HG03175 (cell line): Measurements from ENCODE around the gene NEDD8.
"Not testable (repeated sequence)": the region's sequence is repeated elsewhere in the genome, so short reads cannot be mapped to it uniquely, and the experiment has no call there.

Source experiments
- ATAC-seq: cut with Tn5 transposase; IDR thresholded peaks from one replicate; pipeline ENCODE4 v1.9.1; 2021; ENCODE audit warnings: mild to moderate bottlenecking, moderate library complexity; ENCODE audit not compliant: unreplicated experiment

NEDD8 gene

DNA sequence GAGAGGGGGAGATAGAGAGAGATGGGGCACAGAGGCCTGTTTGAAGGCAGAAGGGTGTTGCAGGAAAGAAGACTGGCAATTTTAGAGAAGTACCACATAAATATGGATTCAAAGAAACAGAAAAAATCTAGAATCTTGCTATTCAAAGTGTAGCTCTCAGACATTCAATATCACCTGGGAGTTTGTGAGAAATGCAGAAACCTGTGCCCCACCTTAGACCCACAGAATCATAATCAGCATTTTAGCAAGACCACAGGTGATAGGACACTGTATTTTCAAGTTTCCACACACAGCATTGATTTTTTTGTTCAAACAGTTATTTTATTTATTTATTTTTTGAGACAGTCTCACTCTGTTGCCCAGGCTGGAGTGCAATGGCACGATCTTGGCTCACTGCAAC, 3.3 kb downstream of the NEDD8 start:
- ATAC-seq, result no peak

DNA sequence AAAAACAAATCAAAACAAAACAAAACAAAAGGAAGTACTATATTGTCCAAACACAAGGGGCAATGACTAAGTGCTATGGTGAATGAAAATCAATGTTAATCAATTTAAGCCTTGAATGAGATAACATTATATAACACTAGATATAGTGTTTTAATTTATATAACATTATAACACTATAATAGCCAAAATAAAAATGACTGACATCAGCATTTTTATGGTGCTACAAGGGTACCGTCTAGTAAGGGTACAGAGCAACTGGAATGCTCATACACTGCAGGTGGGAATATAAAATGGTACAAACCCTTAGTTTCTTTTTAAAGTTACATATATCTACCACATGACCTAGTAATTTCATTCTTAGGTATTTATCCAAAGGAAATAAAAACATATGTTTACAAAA, 5.7 kb downstream of the NEDD8 start:
- ATAC-seq, result no peak

DNA sequence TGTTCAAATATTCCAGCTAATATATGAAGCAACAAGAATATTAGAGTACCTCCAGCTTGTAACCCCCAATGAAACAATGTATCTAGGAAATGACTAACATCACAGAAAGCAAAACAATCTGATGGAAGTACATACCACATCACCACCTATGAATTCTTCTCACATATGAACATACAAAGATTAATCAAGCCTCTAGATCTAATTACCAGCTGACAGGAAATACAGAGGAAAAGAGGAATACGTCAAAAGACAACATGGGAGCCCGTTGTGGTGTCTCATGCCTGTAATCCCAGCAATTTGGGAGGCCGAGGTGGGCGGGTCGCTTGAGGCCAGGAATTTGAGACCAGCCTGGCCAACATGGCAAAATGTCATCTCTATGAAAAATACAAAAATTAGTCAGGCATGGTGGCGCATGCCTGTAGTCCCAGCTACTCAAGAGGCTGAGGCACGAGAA, 7.5 kb downstream of the NEDD8 start:
- ATAC-seq, result no peak

DNA sequence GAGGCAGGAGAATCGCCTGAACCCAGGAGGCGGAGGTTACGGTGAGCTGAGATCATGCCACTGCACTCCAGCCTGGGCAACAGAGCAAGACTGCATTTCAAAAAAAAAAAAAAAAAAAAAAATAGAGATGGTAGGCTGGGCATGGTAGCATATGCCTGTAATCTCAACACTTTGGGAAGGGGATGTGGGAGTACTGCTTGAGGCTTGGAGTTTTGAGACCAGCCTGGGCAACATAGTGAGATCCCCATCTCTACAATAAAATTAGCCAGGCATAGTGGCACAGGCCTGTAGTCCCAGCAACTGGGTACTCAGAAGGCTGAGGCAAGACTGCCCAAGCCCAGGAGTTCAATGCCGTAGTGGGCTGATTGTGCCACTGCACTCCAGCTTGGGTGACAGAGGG, 9.2 kb downstream of the NEDD8 start:
- ATAC-seq, result not testable (repeated sequence)

DNA sequence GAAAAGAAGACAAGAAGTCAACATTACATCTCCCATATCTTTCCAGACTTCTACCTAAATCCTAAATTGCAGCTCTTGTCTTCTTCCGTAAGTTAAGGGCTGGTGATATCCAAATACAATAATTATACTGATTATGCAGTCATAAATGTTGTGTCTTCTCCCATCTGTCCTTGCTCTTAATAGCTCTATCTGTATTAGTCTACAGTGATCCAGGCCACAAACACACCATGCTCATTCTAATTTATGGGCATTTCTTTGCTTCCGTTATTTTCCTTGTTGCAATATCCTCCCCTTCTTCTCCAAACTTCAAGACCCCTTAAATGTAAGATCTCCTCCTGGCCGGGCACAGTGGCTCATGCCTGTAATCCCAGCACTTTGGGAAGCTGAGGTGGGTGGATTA, 12.6 kb downstream of the NEDD8 start:
- ATAC-seq, result no peak

DNA sequence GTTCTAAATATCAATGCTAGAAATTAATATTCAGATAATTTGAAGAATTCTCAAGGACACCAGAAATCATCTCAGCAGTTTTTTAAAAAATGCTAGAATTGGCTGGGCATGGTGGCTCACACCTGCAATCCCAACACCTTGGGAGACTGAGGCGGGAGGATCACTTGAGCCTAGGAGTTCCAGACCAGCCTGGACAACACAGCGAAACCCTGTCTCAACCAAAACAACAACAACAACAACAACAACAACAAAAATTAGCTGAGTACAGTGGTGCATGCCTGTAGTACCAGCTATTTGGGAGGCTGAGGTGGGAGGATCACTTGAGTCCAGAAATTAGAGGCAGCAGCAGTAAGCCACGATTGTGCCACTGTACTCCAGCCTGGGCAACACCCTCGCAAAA, 13.1 kb downstream of the NEDD8 start:
- no peak for ATAC-seq

DNA sequence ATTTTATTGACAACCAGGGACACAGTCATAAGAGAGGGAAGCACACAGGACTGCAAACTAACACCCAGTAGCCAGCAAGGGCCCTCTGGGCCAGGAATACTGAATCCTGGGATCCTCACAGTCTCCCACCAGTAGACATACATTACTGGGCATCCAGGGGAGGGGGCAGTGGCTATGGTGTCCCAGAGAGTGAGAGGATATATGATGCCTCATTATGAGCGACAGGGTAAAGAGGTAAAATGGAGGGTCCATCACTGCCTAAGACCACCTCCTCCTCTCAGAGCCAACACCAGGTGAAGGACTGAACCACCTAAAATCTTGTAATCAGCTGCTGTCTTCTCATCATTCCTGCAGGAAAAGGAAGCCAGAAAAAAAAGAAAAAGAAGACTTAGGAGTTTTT, 15.3 kb downstream of the NEDD8 start:
- ATAC-seq, result not testable (repeated sequence)

DNA sequence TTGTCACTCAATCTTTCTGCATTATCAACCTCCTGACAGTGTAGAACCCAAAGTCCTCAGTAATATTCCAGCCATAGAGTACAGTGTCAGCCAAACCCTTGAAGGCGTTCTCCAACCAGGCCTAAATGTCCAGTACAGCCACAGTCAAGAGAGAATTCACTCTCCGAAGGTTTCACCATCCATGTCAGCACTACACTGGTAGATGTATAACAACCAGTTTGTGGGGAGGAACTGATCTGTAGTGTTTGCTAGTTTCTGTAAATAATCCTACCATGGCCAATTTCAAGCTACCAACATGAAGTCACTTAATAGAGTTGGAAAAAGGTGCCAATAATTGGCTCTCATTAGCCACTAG, 15.8 kb downstream of the NEDD8 start:
- no peak for ATAC-seq

DNA sequence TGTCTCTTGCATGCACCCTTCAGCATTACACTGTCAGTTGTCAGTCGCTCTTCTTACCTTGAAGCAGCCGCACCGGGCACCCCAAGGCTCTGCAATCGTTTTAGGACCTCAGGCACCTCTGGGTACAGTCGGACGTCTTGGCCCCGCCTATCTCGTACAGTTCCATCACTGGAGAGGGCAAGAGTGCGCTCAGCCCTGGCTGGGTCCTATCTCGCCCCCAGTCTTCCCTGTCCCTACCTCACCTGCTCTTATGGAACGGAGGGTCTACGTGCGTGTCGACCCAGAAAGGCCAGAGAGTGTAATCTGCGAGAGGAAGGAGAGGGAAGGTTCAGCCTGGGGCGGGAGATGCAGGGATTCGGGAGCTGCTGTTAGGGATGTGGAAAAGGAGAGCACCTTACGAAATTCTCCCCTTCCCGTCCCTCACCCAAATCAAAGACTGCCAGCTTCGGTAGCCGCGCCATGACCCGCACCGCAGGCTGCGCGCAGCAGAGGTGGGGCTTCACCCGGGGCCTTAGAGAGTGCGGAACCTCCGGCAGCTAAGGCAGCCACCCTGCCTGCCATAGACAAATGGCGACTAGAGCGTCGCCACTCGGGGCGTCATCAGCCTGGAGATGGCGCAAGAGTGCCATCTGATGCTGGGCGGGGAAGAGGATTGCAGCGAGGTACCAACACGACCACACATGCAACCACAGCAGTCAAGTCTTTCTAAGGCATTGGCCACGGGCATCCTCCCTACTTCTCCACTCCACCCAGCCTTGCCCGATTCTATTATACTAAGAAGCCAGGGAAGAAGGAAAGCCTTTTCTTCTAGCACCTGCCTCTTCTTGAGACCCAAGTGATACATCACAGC, 16.4 kb downstream of the NEDD8 start, which contains the start of gene MDP1:
Gene MDP1 (minus strand): TSS at position 572 of the 850 bp plus-strand sequence. CDS start 111 bp downstream, at position 461.
- ATAC-seq, result peak; percentile 80

DNA sequence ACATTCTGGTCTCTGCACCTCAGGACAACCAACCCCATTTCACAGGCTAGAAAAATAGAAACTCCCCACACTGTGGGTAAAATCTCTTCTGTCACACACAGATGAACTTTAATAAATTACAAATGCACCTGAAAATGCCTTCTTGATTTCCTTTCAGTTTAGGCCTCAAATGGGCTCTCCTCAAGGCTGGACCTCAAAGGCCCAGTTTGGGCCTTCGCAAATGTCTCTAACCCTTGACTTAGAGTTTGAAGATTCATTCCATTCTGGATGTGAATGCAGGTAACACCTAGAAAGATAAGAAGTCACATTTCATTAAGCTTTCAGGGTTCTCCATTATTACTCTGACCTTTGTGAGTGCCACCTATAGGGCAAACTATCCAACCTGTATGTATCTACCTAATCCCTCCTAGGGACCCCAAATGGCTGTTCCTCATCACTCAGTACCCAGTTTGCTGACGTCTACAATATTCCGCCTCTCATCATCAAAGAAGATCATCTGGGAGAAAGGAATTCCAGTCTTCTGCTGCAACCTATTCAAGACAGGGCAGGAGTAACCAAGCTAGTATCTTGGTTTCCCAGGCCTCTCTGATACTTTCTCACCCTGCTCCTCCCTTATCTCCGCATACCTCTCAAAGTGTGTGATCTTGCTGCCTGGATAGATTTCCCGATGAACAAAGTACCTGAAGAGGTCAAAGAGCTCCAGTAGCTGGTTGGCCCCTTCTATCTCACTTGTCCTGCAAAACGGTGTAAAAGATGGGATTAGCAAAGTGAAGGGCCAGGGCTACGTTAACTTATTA, 18.1 kb downstream of the NEDD8 start:
- no peak for ATAC-seq

DNA sequence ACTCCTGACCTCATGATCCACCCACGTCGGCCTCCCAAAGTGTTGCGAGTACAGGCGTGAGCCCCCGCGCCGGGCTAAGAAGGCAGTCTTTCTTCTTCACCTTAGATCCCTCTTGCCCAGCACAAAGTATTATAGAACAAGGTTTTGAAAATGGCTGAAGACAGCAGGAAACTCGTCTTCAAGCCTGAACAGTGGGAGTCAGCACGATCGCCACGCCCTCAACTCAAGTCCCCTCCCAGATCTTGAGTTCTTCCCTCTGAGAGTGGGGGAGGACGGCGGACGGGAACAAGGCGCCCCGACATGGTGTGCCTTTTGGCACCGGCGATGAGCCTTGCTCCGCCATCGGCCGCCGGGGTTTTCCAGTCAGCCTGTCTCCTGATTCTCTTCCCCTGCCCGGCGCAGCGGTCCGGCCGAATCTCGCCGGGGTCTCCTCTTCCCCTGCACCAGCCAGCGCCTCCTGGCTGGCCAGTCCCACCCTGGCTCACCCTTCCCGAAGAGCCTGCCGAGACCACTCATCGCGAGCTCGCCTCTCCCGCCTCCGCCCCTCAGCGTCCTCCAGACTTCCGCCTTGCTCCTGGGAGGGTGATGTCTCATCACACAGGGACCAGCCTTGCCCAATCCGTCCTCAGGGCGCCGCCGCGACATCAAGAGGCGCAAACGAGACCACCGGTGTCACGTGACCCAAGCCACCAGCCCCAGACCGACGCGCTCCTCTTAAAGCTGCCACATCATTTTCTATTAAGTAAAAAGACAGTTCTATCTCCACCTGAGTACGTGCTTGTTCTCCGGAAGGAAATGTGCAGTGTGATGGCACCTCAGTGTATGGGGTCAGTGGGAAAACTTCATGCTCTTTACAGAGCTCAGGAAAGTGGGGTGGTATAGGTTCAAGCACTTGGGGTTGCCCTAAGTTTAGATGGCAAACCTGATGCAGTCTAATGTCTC, 19.0 kb downstream of the NEDD8 start, which contains the start of gene CHMP4A:
Gene CHMP4A (minus strand): TSS at position 565 of the 942 bp plus-strand sequence. CDS start 49 bp downstream, at position 516.
- peak; percentile 75 for ATAC-seq

DNA sequence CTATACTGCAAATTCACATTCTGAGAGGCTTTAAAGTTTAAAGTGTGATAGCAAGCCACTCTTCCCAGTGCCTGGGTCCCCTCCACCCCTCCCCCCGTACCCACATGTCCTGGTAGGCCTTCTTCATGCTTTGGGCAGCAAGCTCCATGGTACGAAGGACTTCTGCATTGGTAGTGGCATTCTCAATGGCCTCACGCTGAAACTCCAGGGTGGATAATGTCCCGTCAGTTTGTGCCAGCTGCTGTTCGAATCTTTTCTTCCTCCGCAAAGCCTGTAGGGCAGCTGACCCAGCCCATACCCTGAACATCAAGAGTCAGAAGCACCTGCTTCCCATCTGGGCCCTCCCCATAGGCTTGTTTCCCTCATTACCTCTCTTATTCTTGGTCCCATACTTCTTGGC, 20.9 kb downstream of the NEDD8 start:
- no peak for ATAC-seq

DNA sequence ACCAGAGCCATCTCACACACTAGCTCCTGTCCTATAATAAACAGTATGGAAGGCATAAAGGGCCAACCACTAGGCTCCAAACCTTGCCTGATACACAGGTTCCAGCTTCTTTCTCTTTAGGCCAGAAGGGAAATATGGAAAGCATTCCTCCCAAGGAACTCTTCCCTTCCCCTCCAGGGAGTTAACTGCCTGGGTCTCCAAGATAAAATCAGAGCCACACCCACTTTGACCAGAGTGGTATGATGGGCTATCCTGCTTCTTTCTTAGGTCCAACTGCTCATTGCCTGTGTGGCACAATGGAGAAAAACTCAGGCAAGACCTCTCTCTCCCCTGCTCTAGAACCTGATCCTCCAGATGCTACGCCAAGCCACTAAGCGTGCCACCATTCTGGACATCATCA, 24.5 kb downstream of the NEDD8 start:
- ATAC-seq, result no peak

DNA sequence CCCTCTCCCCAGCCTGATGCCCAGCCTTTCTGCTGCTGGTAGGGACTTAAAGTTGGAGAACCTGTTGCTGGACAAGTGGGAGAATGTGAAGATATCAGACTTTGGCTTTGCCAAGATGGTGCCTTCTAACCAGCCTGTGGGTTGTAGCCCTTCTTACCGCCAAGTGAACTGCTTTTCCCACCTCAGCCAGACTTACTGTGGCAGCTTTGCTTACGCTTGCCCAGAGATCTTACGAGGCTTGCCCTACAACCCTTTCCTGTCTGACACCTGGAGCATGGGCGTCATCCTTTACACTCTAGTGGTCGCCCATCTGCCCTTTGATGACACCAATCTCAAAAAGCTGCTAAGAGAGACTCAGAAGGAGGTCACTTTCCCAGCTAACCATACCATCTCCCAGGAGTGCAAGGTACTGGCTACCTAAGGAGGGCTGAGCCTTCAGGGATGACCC, 25.0 kb downstream of the NEDD8 start:
- ATAC-seq, result no peak

DNA sequence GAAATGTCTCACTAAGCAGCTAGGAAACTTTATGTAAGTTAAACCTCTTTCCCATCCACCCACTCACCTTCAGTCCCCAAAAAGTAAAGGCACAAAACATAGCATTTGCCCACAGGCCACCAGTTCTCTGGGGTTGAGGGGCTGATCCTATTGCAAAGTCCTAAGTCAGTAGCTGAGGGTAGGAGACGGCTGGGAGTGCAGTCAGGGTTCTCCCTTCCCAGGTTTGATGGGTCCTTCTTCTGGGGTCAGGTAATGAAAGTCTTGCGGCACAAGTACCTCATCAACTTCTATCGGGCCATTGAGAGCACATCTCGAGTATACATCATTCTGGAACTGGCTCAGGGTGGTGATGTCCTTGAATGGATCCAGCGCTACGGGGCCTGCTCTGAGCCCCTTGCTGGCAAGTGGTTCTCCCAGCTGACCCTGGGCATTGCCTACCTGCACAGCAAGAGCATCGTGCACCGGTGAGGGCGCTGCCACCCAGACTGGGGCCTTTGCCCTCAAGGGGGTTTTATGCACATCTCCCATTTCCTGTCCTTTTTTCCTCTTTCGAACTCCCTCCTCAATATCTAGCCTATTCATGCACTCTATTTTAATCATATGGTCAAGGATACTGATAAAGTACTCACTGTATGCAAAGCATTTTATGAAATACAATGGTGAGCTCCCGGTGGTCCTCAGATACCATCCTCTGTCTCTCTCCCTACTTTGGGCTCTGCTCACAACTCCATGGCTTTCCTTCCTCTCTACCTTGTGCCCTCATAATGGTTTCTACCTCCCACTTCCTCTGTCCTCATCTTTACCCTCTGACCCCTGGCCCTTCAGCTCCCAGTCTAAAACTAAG, 25.7 kb downstream of the NEDD8 start:
- ATAC-seq, result no peak

DNA sequence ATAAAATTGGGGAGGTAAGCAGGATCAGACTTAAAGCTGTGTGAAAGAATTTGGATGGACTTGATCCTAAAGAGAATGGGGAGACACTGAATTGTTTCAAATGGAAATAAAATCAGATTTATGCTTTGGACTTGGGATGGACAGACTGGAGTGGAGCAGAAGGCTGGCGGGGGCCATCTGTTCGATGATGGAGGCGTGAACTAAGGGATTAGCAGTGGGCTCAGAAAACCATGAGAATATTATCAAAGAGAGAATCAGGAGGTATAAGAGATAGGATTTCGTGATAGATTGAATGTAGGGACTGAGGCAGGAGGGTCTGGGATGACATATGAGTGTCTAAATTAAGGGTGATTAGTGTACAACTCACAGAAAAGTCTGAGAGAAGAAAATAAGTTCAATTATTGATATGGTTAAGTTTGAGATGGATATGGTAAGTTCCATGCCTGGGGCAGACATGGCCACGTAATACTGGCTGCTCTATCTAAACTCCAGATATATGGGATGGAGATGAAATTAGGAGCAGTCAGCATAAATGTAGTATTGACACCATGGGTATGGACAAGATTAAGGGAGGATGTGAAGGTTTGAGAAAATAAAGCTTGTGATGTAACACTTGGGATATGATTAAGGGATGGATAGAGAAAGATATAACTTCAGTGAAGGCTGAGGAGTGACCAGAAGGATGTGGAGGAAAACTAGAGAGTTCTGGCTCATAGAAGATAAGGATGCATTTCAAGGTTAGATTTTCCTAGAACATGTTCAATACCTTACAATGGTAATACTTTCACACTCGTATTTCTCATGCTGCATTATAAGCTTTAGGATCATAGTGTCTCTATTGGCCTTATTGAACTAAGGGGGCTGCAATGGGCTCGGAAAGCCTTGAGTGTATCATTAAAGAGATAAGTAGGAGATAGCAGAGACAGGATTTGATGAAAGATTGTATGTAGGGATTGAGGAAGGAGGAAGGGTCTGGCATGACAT, 27.7 kb downstream of the NEDD8 start:
- no peak for ATAC-seq

DNA sequence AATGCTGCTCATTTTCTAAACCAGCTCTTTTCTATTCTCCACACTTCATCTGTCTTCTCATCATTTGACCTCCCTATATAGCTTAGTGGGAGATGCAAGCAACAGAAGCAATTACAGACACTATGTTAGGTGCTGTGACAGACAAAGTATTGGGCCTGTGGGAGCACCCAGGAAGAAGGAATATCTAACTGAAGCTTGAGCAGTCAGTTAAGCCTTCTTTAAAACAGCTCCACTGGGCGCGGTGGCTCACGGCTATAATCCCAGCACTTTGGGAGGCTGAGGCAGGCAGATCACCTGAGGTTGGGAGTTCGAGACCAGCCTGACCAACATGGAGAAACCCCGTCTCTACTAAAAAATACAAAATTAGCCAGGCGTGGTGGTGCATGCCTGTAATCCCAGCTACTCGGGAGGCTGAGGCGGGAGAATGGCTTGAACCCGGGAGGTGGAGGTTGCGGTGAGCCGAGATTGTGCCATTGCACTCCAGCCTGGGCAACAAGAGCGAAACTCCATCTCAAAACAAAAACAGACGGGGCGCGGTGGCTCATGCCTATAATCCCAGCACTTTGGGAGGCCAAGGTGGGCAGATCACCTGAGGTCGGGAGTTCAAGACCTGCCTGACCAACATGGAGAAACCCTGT, 28.8 kb downstream of the NEDD8 start:
- not testable (repeated sequence) for ATAC-seq

DNA sequence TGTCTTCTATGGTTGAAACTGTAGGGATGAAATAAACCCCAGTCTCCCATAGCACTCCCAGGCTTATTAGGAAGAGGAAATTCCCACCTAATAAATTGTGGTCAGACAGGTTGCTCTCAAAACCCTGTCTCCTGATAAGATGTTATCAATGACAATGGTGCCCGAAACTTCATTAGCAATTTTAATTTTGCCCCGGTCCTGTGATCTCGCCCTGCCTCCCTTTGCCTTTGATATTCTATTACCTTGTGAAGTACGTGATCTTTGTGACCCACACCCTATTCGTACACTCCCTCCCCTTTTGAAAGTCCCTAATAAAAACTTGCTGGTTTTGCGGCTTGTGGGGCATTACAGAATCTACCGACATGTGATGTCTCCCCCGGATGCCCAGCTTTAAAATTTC, 29.6 kb downstream of the NEDD8 start:
- not testable (repeated sequence) for ATAC-seq
